GM21717 (cell line): Measurements from ENCODE around the gene DXO.
"Not testable (repeated sequence)": the region's sequence is repeated elsewhere in the genome, so short reads cannot be mapped to it uniquely, and the experiment has no call there.

Source experiments
- ATAC-seq: cut with Tn5 transposase; IDR thresholded peaks from one replicate; pipeline ENCODE4 v1.9.1; 2021; ENCODE audit warnings: mild to moderate bottlenecking, moderate library complexity; ENCODE audit not compliant: unreplicated experiment

The DXO gene

GRCh38 chr6:31932137-31932536 lies 39.8 kb downstream of the DXO start:
- not testable (repeated sequence) for ATAC-seq

- ATAC-seq: no peak
Observed at GRCh38 chr6:31930962-31931361, 41.0 kb downstream of the DXO start.

GRCh38 chr6:31928672-31928939 lies 43.3 kb downstream of the DXO start:
- ATAC-seq: no peak

GRCh38 chr6:31927863-31928671 lies 43.9 kb downstream of the DXO start:
- no peak for ATAC-seq

GRCh38 chr6:31927242-31927862 lies 44.6 kb downstream of the DXO start, which contains the start of gene C2:
Gene C2 (plus strand): TSS chr6:31927717. CDS start chr6:31927753, 36 bp downstream.
- no peak for ATAC-seq

GRCh38 chr6:31922942-31923341 lies 49.0 kb downstream of the DXO start:
- no peak for ATAC-seq

- no peak for ATAC-seq
Observed at GRCh38 chr6:31920811-31921210, 51.1 kb downstream of the DXO start.
